ENCODE results near the gene ZNF761. TPM values are rescaled to one million over a fixed set of nuclear protein-coding genes. Genes with fewer than 3 reads are reported as not detected.

Gene ZNF761
- total and polyA plus RNA-seq, 2 of the 13 experiments (the other 11 are each of a cell fraction or from before 2014, with no cell fraction given): 11.6 to 16.2 TPM

- TF ChIP-seq RBFOX2 (IDR thresholded peaks at IDR 0.05; ENCODE audit: low read depth, low read length) (peak; percentile 9; the same call in 1 of the 2 replicates), ZFP41 (CRISPR knock-in tag; IDR thresholded peaks at IDR 0.05; ENCODE audit: borderline replicate concordance) (no peak), ZBTB26 (CRISPR knock-in tag; IDR thresholded peaks at IDR 0.05; ENCODE audit: borderline replicate concordance) (no peak), IRX3 (CRISPR knock-in tag; IDR thresholded peaks at IDR 0.05; ENCODE audit: borderline replicate concordance, low read depth) (no peak), ZHX2 (IDR thresholded peaks at IDR 0.05; ENCODE audit: low read depth) (no peak), ZHX2 (CRISPR knock-in tag; IDR thresholded peaks at IDR 0.05; ENCODE audit: borderline replicate concordance) (no peak), ZNF280B (CRISPR knock-in tag; IDR thresholded peaks at IDR 0.05; ENCODE audit: borderline replicate concordance) (no peak), ZNF567 (CRISPR knock-in tag; IDR thresholded peaks at IDR 0.05; ENCODE audit: borderline replicate concordance) (no peak), PRPF4 (IDR thresholded peaks at IDR 0.05; ENCODE audit: low read depth, low read length, poor library complexity, severe bottlenecking) (no peak), MEIS2 (CRISPR knock-in tag; IDR thresholded peaks at IDR 0.05) (no peak), GATAD1 (CRISPR knock-in tag; IDR thresholded peaks at IDR 0.05) (0 out of 2 replicates have a peak, but pooled peaks have one; percentile 1)
- TF ChIP-seq, protein P1, sequence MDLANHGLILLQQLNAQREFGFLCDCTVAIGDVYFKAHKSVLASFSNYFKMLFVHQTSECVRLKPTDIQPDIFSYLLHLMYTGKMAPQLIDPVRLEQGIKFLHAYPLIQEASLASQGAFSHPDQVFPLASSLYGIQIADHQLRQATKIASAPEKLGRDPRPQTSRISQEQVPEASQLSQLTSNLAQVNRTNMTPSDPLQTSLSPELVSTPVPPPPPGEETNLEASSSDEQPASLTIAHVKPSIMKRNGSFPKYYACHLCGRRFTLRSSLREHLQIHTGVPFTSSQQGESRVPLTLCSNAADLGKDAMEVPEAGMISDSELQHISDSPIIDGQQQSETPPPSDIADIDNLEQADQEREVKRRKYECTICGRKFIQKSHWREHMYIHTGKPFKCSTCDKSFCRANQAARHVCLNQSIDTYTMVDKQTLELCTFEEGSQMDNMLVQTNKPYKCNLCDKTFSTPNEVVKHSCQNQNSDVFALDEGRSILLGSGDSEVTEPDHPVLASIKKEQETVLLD (CRISPR knock-in tag; IDR thresholded peaks at IDR 0.05; ENCODE audit: low read depth): no peak
- TF ChIP-seq, protein P2, sequence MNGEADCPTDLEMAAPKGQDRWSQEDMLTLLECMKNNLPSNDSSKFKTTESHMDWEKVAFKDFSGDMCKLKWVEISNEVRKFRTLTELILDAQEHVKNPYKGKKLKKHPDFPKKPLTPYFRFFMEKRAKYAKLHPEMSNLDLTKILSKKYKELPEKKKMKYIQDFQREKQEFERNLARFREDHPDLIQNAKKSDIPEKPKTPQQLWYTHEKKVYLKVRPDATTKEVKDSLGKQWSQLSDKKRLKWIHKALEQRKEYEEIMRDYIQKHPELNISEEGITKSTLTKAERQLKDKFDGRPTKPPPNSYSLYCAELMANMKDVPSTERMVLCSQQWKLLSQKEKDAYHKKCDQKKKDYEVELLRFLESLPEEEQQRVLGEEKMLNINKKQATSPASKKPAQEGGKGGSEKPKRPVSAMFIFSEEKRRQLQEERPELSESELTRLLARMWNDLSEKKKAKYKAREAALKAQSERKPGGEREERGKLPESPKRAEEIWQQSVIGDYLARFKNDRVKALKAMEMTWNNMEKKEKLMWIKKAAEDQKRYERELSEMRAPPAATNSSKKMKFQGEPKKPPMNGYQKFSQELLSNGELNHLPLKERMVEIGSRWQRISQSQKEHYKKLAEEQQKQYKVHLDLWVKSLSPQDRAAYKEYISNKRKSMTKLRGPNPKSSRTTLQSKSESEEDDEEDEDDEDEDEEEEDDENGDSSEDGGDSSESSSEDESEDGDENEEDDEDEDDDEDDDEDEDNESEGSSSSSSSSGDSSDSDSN (CRISPR knock-in tag; IDR thresholded peaks at IDR 0.05): peak; percentile 15; the same call in 1 of the 2 replicates
- TF ChIP-seq, protein P3, sequence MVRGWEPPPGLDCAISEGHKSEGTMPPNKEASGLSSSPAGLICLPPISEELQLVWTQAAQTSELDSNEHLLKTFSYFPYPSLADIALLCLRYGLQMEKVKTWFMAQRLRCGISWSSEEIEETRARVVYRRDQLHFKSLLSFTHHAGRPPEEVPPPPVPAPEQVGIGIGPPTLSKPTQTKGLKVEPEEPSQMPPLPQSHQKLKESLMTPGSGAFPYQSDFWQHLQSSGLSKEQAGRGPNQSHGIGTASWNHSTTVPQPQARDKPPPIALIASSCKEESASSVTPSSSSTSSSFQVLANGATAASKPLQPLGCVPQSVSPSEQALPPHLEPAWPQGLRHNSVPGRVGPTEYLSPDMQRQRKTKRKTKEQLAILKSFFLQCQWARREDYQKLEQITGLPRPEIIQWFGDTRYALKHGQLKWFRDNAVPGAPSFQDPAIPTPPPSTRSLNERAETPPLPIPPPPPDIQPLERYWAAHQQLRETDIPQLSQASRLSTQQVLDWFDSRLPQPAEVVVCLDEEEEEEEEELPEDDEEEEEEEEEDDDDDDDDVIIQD (CRISPR knock-in tag; IDR thresholded peaks at IDR 0.05; ENCODE audit: low read depth): no peak
These were observed 391 bp downstream of the ZNF761 start (continued) for GRCh38 chr19:53432088-53432661.

All from HepG2 (cell line).